LNCAP (cell line): ENCODE measurements around the gene SNAPIN.

Experiments
- TF ChIP-seq, protein P1 (sequence below): fragments of 450-650 bp; IDR thresholded peaks from 2 replicates; pipeline ENCODE4 v1.5.1; 2017; ENCODE audit warnings: mild to moderate bottlenecking

The SNAPIN gene

DNA sequence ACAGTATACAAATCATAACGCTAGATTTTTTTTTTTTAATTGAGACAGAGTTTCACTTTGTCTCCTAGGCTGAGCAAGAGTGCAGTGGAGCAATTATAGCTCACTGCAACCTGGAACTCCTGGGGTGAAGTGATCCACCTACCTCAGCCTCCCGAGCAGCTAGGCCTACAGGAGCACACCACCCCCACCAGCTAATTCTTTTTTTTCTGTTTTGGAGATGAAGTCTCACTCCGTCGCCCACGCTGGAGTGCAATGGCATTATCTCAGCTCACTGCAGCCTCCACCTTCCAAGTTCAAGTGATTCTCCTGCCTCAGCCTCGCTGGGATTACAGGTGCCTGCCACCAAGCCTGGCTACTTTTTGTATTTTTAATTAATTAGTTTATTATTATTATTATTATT lies 41.3 kb downstream of the SNAPIN start:
- TF ChIP-seq, protein P1, sequence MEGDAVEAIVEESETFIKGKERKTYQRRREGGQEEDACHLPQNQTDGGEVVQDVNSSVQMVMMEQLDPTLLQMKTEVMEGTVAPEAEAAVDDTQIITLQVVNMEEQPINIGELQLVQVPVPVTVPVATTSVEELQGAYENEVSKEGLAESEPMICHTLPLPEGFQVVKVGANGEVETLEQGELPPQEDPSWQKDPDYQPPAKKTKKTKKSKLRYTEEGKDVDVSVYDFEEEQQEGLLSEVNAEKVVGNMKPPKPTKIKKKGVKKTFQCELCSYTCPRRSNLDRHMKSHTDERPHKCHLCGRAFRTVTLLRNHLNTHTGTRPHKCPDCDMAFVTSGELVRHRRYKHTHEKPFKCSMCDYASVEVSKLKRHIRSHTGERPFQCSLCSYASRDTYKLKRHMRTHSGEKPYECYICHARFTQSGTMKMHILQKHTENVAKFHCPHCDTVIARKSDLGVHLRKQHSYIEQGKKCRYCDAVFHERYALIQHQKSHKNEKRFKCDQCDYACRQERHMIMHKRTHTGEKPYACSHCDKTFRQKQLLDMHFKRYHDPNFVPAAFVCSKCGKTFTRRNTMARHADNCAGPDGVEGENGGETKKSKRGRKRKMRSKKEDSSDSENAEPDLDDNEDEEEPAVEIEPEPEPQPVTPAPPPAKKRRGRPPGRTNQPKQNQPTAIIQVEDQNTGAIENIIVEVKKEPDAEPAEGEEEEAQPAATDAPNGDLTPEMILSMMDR = no peak

DNA sequence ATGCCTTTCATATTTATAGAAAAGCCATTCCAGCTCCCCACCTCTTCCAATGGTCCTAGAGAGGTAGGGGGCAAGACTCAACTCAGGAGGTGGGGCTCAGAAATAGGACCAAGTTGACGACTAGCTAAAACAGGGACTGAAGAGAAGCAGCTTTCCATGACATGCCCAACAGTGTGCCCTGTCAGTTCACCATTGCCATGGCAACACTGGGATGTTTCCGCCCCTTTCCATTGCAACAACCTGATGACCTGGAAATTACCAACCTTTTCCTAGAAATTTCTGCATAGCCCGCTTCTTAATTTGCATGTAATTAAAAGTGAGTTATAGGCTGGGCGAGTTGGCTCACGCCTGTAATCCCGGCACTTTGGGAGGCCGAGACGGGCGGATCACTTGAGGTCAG lies 47.0 kb downstream of the SNAPIN start:
- TF ChIP-seq, protein P1 = no peak

DNA sequence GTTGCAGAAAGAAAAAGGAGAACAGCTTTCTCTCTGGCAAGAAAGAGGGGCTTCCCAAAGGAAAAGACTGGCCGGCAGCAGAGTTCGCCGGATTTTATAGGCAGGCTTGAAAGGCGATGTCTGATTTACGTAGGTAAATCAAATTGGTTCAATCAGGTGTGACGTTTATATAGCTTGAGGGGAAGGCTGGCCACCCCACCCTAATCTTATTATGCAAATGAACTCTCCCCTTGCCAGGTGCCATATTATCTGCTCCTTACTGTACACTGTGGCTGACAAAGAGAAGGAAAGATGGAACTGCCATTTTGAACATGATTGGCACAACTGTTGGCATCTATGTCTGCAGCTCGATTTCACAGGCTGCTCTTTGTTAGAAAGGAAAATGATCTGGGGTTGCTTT lies 52.5 kb downstream of the SNAPIN start:
- TF ChIP-seq, protein P1 = no peak
